ENCODE measurements around the gene MMP20. TPM values are rescaled to one million over a fixed set of nuclear protein-coding genes. Genes with fewer than 3 reads are reported as not detected.

The MMP20 gene
- total RNA-seq, 8 experiments from 2014 or later, result not detected

GRCh38 chr11:102617466-102618008, 7.6 kb downstream of the MMP20 start:
- H3K27ac ChIP-seq, result no peak overlapping the region
- in situ Hi-C loops (cut with MboI; ENCODE audit: low pct_unique_long_range_greater_than_20kb in 2 of 9, low sequenced_read_pairs in 9 of 9, unreplicated experiment in 9 of 9), result loop anchor here in 1 of 9 experiments (25.0 kb wide), 1 partner anchor 255 kb away; no protein-coding TSS in a partner anchor
- ATAC-seq (replicated peaks in 6 of 8), result peak in 6 of 8 experiments; percentile 12 to 71 (median 42)
- peaks cover 6 to 7% of the 10 kb centered on the region in 2 donors for H3K4me1 ChIP-seq (replicated peaks in 1 of 2)
- H3K4me3 ChIP-seq, result no peak overlapping the region
- 0 to 33% (median 0%) methylated on average over 1 of the region's 1 CpG; no CpG with 5 or more reads in 5 of the 10 experiments for WGBS, 10 experiments

- WGBS, 10 experiments, result 60 to 100% methylated on average over 1 of the region's 3 CpGs; no CpG with 5 or more reads in 8 of the 10 experiments
- ATAC-seq (replicated peaks in 6 of 8), result no peak
- in situ Hi-C loops (cut with MboI; ENCODE audit: low pct_unique_long_range_greater_than_20kb in 2 of 9, low sequenced_read_pairs in 9 of 9, unreplicated experiment in 9 of 9), result loop anchor here in 1 of 9 experiments (25.0 kb wide), 1 partner anchor 254 kb away; no protein-coding TSS in a partner anchor
Measured at GRCh38 chr11:102615894-102616432, 9.2 kb downstream of the MMP20 start.

GRCh38 chr11:102615077-102615893, 9.8 kb downstream of the MMP20 start:
- Histone ChIP-seq H3K4me3 (no peak overlapping the region), H3K4me1 (replicated peaks in 1 of 2) (peaks cover 6 to 7% of the 10 kb centered on the region in 2 donors), H3K27ac (no peak overlapping the region)
- in situ Hi-C loops (cut with MboI; ENCODE audit: low pct_unique_long_range_greater_than_20kb in 2 of 9, low sequenced_read_pairs in 9 of 9, unreplicated experiment in 9 of 9), result loop anchor here in 1 of 9 experiments (25.0 kb wide), 1 partner anchor 253 kb away; no protein-coding TSS in a partner anchor
- ATAC-seq (replicated peaks in 6 of 8), result no peak
- 33 to 100% (median 77%) methylated on average over 1 to 6 of the region's 7 CpGs for WGBS, 10 experiments

More at GRCh38 chr11:102615894-102616432, 9.2 kb downstream of the MMP20 start:
- Histone ChIP-seq H3K4me3 (no peak overlapping the region), H3K27ac (no peak overlapping the region), H3K4me1 (replicated peaks in 1 of 2) (peaks cover 6 to 7% of the 10 kb centered on the region in 2 donors)

DNA sequence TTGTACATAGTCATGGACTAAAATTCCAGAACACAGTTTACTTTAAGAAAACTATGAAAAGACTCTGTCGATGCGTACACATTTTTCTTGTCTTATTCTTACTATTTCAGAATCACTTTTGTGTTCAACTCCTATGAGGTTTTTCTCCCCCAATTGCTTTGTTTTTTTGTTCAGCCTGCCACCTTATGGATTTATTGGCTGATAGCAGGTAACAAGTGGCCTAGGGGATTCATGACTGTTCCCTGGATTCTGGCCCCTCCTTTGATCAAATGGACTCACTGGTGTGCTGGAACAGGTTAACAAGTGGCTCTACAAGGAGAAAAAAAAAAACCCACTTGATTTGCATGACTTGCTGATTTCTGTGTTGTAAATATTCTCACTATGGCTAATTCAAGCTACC, 10.6 kb downstream of the MMP20 start:
- in situ Hi-C loops (cut with MboI; ENCODE audit: low pct_unique_long_range_greater_than_20kb in 2 of 9, low sequenced_read_pairs in 9 of 9, unreplicated experiment in 9 of 9), result loop anchor here in 1 of 9 experiments (25.0 kb wide), 1 partner anchor 252 kb away; no protein-coding TSS in a partner anchor
- WGBS, 10 experiments, result 60 to 100% (median 100%) methylated on average over 1 to 2 of the region's 2 CpGs; no CpG with 5 or more reads in 3 of the 10 experiments

GRCh38 chr11:102614031-102614430, 11.1 kb downstream of the MMP20 start:
- no peak for ATAC-seq (replicated peaks in 6 of 8)
- Histone ChIP-seq H3K27ac (no peak overlapping the region), H3K4me1 (replicated peaks in 1 of 2) (peaks cover 6 to 7% of the 10 kb centered on the region in 2 donors), H3K4me3 (no peak overlapping the region)
- WGBS, 10 experiments, result 43 to 100% (median 83%) methylated on average over 1 to 2 of the region's 2 CpGs; no CpG with 5 or more reads in 3 of the 10 experiments
- in situ Hi-C loops (cut with MboI; ENCODE audit: low pct_unique_long_range_greater_than_20kb in 2 of 9, low sequenced_read_pairs in 9 of 9, unreplicated experiment in 9 of 9), result loop anchor here in 1 of 9 experiments (25.0 kb wide), 1 partner anchor 252 kb away; no protein-coding TSS in a partner anchor

More for the DNA sequence above, 10.6 kb downstream of the MMP20 start:
- no peak overlapping the region for H3K4me3 ChIP-seq
- no peak for ATAC-seq (replicated peaks in 6 of 8)
- H3K4me1 ChIP-seq (replicated peaks in 1 of 2), result peaks cover 6 to 7% of the 10 kb centered on the region in 2 donors
- no peak overlapping the region for H3K27ac ChIP-seq

GRCh38 chr11:102613450-102613849, 11.7 kb downstream of the MMP20 start:
- no peak overlapping the region for H3K27ac ChIP-seq
- peaks cover 6 to 7% of the 10 kb centered on the region in 2 donors for H3K4me1 ChIP-seq (replicated peaks in 1 of 2)
- ATAC-seq (replicated peaks in 6 of 8), result no peak
- no peak overlapping the region for H3K4me3 ChIP-seq
- in situ Hi-C loops (cut with MboI; ENCODE audit: low pct_unique_long_range_greater_than_20kb in 2 of 9, low sequenced_read_pairs in 9 of 9, unreplicated experiment in 9 of 9), result loop anchor here in 1 of 9 experiments (25.0 kb wide), 1 partner anchor 251 kb away; no protein-coding TSS in a partner anchor
- WGBS, 10 experiments, result 0 to 71% (median 25%) methylated on average over 1 of the region's 1 CpG; no CpG with 5 or more reads in 3 of the 10 experiments

DNA sequence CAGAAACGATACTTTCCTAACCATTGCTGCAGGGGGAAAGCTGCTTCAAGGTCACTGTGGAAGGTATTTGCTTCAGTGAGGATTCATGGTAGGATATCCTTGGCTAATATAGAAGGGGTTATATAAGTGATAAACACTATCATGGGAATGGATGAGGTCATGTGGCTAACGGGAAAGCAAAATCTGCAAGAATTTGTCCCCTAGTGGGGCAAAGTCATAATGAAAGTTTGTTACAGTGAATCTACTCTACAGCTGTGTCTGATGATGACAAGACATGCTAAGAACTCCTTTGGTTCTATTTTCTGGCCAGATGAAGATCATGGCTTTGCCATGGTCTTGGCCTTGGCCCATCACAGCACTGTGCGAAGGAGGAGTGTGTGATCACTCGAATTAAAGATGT, 13.8 kb downstream of the MMP20 start:
- in situ Hi-C loops (cut with MboI; ENCODE audit: low pct_unique_long_range_greater_than_20kb in 2 of 9, low sequenced_read_pairs in 9 of 9, unreplicated experiment in 9 of 9), result loop anchor here in 1 of 9 experiments (25.0 kb wide), 1 partner anchor 249 kb away; no protein-coding TSS in a partner anchor
- WGBS, 10 experiments, result 40 to 100% (median 95%) methylated on average over 1 to 3 of the region's 4 CpGs; no CpG with 5 or more reads in 3 of the 10 experiments
- no peaks in the 10 kb centered on the region for H3K4me1 ChIP-seq (replicated peaks in 1 of 2)
- H3K27ac ChIP-seq, result no peak overlapping the region
- no peak for ATAC-seq (replicated peaks in 6 of 8)
- no peak overlapping the region for H3K4me3 ChIP-seq

- no peak for ATAC-seq (replicated peaks in 6 of 8)
- in situ Hi-C loops (cut with MboI; ENCODE audit: low pct_unique_long_range_greater_than_20kb in 2 of 9, low sequenced_read_pairs in 9 of 9, unreplicated experiment in 9 of 9), result loop anchor here in 1 of 9 experiments (25.0 kb wide), 1 partner anchor 248 kb away; no protein-coding TSS in a partner anchor
- no peaks in the 10 kb centered on the region for H3K4me1 ChIP-seq (replicated peaks in 1 of 2)
- no peak overlapping the region for H3K27ac ChIP-seq
- 14 to 80% (median 70%) methylated on average over 2 to 7 of the region's 7 CpGs; no CpG with 5 or more reads in 5 of the 10 experiments for WGBS, 10 experiments
- no peak overlapping the region for H3K4me3 ChIP-seq
Measured at GRCh38 chr11:102610200-102610599, 14.9 kb downstream of the MMP20 start.

- Histone ChIP-seq H3K4me1 (replicated peaks in 1 of 2) (no peaks in the 10 kb centered on the region), H3K4me3 (no peak overlapping the region), H3K27ac (no peak overlapping the region)
- WGBS, 10 experiments, result 17 to 100% (median 90%) methylated on average over 1 to 3 of the region's 3 CpGs; no CpG with 5 or more reads in 1 of the 10 experiments
- in situ Hi-C loops (cut with MboI; ENCODE audit: low pct_unique_long_range_greater_than_20kb in 2 of 9, low sequenced_read_pairs in 9 of 9, unreplicated experiment in 9 of 9), result loop anchor here in 1 of 9 experiments (25.0 kb wide), 1 partner anchor 246 kb away; no protein-coding TSS in a partner anchor
- no peak for ATAC-seq (replicated peaks in 6 of 8)
Measured at GRCh38 chr11:102608699-102609098, 16.4 kb downstream of the MMP20 start.

DNA sequence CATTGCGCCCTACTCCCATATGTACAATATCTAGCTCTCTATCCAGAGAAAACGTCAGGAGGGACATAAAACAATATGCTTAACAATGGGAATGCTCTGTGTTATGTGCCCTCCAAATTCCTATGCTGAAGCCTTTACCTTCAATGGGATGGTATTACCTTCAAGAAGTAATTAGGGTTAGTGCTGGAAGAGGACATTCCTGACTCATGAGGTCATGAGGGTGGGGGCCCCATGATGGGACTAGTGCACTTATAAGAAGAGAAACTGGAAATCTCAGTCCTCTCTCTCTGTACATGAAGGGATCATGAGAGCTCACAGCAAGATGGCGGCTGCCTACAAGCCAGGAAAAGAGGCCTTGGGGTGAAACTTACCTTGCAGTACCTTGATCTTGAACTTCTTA, 20.3 kb downstream of the MMP20 start:
- 25 to 100% (median 76%) methylated on average over 1 to 3 of the region's 3 CpGs for WGBS, 10 experiments
- peaks cover 0 to 2% of the 10 kb centered on the region in 2 donors for H3K4me1 ChIP-seq (replicated peaks in 1 of 2)
- in situ Hi-C loops (cut with MboI; ENCODE audit: low pct_unique_long_range_greater_than_20kb in 2 of 9, low sequenced_read_pairs in 9 of 9, unreplicated experiment in 9 of 9), result loop anchor here in 1 of 9 experiments (25.0 kb wide), 1 partner anchor 243 kb away; no protein-coding TSS in a partner anchor
- no peak overlapping the region for H3K27ac ChIP-seq
- no peak overlapping the region for H3K4me3 ChIP-seq
- peak in 1 of 8 experiments; percentile 40 for ATAC-seq (replicated peaks in 6 of 8)

GRCh38 chr11:102604011-102604410, 21.1 kb downstream of the MMP20 start:
- H3K4me3 ChIP-seq, result no peak overlapping the region

GRCh38 chr11:102603576-102603975, 21.6 kb downstream of the MMP20 start:
- Histone ChIP-seq H3K27ac (no peak overlapping the region), H3K4me3 (no peak overlapping the region), H3K4me1 (replicated peaks in 1 of 2) (peaks cover 0 to 5% of the 10 kb centered on the region in 2 donors)
- no peak for ATAC-seq (replicated peaks in 6 of 8)
- in situ Hi-C loops (cut with MboI; ENCODE audit: low pct_unique_long_range_greater_than_20kb in 2 of 9, low sequenced_read_pairs in 9 of 9, unreplicated experiment in 9 of 9), result loop anchor here in 1 of 9 experiments (25.0 kb wide), 1 partner anchor 241 kb away; no protein-coding TSS in a partner anchor
- WGBS, 10 experiments, result 0 to 83% (median 67%) methylated on average over 1 to 4 of the region's 5 CpGs; no CpG with 5 or more reads in 1 of the 10 experiments

More at GRCh38 chr11:102604011-102604410, 21.1 kb downstream of the MMP20 start:
- WGBS, 10 experiments, result 83 to 100% (median 90%) methylated on average over 1 of the region's 1 CpG; no CpG with 5 or more reads in 5 of the 10 experiments
- Histone ChIP-seq H3K4me1 (replicated peaks in 1 of 2) (peaks cover 0 to 5% of the 10 kb centered on the region in 2 donors), H3K27ac (no peak overlapping the region)
- in situ Hi-C loops (cut with MboI; ENCODE audit: low pct_unique_long_range_greater_than_20kb in 2 of 9, low sequenced_read_pairs in 9 of 9, unreplicated experiment in 9 of 9), result loop anchor here in 1 of 9 experiments (25.0 kb wide), 1 partner anchor 242 kb away; no protein-coding TSS in a partner anchor
- ATAC-seq (replicated peaks in 6 of 8), result no peak

Data from motor neuron (in vitro differentiated cells).